HG02623 (cell line): Measurements from ENCODE around the gene UBXN1.
"Not testable (repeated sequence)": the region's sequence is repeated elsewhere in the genome, so short reads cannot be mapped to it uniquely, and the experiment has no call there.

ENCODE experiments used
- ATAC-seq: cut with Tn5 transposase; IDR thresholded peaks from one replicate; pipeline ENCODE4 v1.9.1; 2021; ENCODE audit warnings: moderate library complexity; ENCODE audit not compliant: unreplicated experiment

Gene UBXN1

DNA sequence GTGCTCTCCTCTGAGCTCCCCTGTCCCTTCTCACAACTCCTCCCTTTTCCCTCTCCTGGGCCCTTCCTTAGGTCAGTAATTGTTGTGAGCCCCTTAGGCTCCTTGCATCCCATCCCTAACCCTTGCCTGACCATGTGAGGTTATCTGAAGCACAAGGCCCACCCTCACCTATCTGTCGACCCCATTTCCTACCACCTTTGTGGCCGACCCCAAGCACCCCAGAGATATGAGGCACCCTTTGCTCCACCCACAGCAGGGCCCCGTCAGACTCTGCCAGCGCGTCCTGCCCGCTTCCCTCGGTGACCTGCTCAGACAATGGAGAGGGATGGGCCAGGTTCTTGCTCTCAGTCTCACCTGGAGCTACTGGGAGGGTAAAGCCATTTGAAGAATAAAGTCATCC is 29.9 kb upstream of the UBXN1 start:
- ATAC-seq: no peak

- no peak for ATAC-seq
These were observed 29.5 kb upstream of the UBXN1 start for GRCh38 chr11:62708392-62708791.

DNA sequence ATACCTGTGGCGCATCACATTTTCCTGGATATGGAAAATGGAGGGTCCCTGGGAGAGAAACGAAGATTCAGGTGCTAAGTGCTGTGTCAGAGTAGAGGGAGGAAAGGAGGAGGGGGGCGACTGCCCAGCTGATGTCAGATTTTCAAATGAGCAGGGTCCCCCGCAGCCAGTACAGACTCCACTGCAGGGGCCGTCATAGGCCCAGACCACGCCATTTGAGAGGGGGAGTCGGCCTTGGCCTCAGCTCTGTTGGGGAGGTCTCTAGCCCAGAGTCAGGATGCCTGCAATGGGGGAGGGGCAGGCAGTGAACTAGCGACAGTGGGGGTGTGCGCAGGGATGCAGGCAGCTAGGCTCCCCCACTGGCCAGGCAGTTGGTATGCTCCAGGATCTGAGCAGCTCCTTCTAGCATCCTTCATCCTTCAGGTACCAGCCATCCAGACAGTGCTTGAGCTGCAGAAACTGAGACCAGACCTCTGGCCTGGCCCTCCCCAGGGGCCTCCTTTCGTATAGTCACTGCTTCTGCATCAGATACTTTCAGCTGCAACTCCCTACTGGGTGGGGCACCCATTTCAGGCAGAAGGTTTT is 28.5 kb upstream of the UBXN1 start, which contains the start of the genes BSCL2 and GNG3:
Gene BSCL2 (minus strand): TSS at position 148 of the 585 bp plus-strand sequence. CDS start 229 bp downstream, outside the sequence.
Gene GNG3 (plus strand): TSS at position 400 of the 585 bp plus-strand sequence. CDS start 620 bp downstream, outside the sequence.
- no peak for ATAC-seq

DNA sequence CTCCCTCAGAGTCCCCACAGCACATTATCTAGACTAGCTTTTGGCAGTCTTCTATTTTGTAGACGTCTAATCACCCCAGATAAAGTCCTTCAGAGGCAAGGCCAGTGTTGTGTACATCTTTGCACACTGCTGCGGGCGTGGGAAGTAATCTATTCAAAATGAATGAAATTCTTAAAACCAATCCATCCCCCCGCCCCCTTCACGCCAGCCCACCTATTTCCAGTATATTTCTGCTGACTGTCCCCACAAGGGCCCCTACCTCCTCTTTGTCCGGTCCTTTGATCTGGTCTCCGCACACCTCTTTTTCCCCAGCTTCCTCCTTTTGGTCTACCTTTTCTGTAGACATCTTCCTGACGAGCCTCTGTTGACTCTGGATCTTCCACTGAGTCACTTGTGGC is 28.0 kb upstream of the UBXN1 start:
- no peak for ATAC-seq

GRCh38 chr11:62705880-62706849 is 27.3 kb upstream of the UBXN1 start:
- ATAC-seq: peak; percentile 59

GRCh38 chr11:62705413-62705812 is 26.5 kb upstream of the UBXN1 start:
- ATAC-seq: no peak

DNA sequence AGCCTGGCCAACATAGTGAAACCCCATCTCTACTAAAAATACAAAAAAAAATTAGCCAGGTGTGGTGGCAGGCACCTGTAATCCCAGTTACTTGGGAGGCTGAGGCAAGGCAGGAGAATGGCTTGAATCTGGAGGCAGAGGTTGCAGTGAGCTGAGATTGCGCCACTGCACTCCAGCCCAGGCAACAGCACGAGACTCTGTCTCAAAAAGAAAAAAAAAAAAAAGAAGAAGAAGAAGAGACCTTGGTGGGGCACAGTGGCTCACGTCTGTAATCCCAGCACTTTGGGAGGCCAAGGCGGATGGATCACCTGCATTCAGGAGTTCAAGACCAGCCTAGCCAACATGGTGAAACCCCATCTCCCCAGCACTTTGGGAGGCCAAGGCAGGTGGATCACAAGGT is 25.0 kb upstream of the UBXN1 start:
- ATAC-seq: not testable (repeated sequence)

- no peak for ATAC-seq
These were observed 23.4 kb upstream of the UBXN1 start for GRCh38 chr11:62702246-62702645.

DNA sequence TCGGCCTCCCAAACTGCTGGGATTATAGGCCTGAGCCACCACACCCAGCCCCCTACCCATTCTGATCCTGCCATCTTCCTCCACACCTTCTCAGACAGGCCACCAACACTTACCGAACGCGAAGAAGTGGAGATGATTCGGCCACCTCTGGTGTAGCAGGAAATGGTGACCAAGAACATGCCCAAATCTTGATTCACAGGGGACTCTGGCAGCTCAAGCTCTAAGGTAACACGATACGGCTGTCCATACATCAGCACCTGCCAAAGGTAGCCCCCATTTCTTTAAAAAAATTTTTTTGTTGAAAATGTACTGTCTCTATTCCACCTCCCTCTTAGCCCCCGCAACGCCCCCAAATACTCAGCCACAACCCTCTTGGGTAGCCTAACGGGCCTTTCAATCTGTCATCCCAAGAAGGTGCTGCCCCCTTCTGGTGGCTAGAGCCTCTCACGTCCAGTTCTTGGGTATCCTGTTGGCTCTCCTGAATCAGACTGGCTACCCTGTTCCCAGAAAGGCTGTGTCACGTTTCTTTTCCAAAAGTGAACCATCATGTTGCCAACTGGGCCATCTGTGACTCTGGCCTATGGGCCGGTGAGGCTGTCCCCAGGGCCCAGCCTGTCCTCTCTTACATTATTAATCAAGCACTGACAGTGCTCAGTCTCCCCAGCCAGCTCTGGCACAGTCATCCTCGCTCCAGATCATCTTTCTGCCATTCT is 15.7 kb upstream of the UBXN1 start:
- no peak for ATAC-seq

DNA sequence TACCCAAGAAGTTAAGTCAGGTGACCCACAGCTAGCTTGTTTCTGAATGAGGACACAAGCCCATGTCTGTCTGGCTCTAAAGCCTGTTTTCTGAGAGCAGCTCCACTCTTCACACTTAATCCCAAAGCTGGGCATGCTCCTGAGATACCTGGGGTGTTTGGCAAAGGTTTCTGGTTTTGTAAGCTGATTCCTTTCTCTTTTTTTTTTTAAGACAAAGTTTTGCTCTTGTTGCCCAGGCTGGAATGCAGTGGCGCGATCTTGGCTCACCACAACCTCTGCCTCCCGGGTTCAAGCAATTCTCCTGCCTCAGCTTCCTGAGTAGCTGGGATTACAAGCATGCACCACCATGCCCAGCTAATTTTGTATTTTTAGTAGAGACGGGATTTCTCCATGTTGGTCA is 14.8 kb upstream of the UBXN1 start:
- not testable (repeated sequence) for ATAC-seq

DNA sequence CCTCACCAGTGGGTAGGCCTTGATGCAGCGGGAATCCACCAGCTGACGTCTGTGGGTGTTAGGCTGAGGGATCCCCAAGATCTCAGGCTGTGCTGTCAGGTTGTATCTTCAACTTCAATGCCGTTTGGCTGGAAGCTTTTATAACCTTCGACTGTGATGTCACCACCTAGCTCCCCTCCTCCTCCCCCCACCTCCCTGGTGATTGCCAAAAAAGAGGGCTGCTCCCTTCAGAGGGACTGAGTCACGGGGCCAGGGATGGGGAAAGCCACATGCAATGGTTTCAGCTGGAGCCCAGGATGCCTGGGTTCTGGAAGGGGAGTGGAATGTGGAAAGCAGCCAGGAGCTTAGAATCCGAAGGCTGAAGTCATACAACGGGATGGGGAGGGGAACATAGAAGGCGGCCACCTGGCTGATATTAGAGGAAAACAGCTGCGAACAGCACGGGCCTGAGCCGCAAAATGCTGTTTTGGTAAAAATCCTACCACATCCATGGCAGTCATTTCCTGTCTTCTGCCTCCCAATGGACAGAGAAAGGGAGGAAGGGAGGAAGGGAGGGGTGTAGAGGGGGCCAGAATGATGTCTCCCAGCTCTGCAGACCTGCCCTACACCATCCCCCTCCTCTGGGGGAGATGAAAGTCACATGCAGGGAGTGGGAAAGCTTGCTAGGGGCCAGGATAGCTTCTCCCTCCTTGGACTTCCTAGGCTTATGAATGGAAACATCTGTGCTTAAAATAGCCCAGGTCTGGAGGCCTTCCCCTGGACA is 10.7 kb upstream of the UBXN1 start, which contains the start of gene LRRN4CL:
Gene LRRN4CL (minus strand): TSS at position 110 of the 763 bp plus-strand sequence. CDS start 1,022 bp downstream, outside the sequence.
- ATAC-seq: no peak

DNA sequence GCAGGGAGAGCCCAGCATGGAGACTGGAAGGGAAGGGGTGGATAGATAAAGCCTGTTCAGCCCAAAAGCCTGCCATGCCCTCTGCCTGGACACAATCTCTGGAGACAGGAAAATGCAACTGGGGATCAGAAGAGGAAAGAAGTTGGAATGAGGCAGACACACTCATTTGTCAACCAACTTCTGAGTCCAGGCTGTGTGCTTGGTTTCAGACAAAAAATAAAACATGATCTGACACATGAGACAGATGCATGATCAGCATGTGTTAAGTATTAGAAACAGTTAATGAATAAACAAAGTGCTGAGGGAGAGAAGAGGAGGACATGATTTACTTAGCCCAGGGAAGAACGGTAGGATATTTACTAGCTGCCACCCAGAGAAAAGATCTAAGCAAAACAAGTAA is 9.6 kb upstream of the UBXN1 start:
- ATAC-seq: no peak

- ATAC-seq: no peak
These were observed 8.9 kb upstream of the UBXN1 start for GRCh38 chr11:62687508-62688396.

- no peak for ATAC-seq
These were observed 3.6 kb upstream of the UBXN1 start for GRCh38 chr11:62682518-62682917.

GRCh38 chr11:62680825-62681240 is 2.0 kb upstream of the UBXN1 start:
- no peak for ATAC-seq

- no peak for ATAC-seq
These were observed 472 bp downstream of the UBXN1 start for GRCh38 chr11:62678433-62678769.

- ATAC-seq: no peak
These were observed 1.2 kb downstream of the UBXN1 start for GRCh38 chr11:62677714-62678113.

GRCh38 chr11:62677156-62677555 is 1.7 kb downstream of the UBXN1 start:
- no peak for ATAC-seq

DNA sequence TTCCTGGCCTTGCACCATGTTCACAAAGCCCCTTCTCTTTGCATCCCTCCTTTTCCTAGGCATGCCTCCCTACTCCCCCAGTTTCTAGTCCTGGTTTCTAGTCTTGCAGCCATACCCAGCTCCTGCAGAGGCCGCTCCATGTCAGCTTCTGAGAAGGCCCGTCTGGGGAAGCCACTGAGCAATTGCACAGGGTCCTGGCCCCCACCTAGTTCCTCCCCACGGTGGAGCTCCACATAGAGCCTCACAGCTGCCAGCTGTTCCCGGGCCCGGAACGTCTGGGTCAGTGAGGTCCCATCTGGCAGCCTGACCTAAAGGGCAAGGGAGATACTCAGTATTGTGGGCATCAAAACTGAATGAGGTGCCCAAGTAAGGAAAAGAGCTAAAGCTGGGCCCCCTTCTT is 2.2 kb downstream of the UBXN1 start:
- no peak for ATAC-seq

- ATAC-seq: not testable (repeated sequence)
These were observed 3.5 kb downstream of the UBXN1 start for GRCh38 chr11:62675415-62675814.
